ENCODE data around the gene NUDT14. TPM values are rescaled to one million over a fixed set of nuclear protein-coding genes. Genes with fewer than 3 reads are reported as not detected.

The NUDT14 gene
- total RNA-seq, 1 donor from 2014 or later, result 39.1 TPM

GRCh38 chr14:105151838-105152793, 29.0 kb downstream of the NUDT14 start:
- TF ChIP-seq CTCF (IDR thresholded peaks at IDR 0.05), result no peak
- Mint-ChIP-seq H3K27me3 (ENCODE audit: unreplicated experiment) (peaks cover under 1% of the 10 kb centered on the region), H3K27ac (ENCODE audit: unreplicated experiment) (no peak overlapping the region), H3K4me3 (ENCODE audit: unreplicated experiment) (no peak overlapping the region), H3K36me3 (ENCODE audit: unreplicated experiment) (no peaks in the 10 kb centered on the region), H3K9me3 (ENCODE audit: unreplicated experiment) (no peaks in the 10 kb centered on the region), H3K4me1 (ENCODE audit: unreplicated experiment) (peaks cover 3% of the 10 kb centered on the region)
- DNase-seq (ENCODE audit: extremely low spot score, unreplicated experiment), result no peak

GRCh38 chr14:105151084-105151837, 29.9 kb downstream of the NUDT14 start:
- no peak for DNase-seq (ENCODE audit: extremely low spot score, unreplicated experiment)
- Mint-ChIP-seq H3K4me3 (ENCODE audit: unreplicated experiment) (no peak overlapping the region), H3K4me1 (ENCODE audit: unreplicated experiment) (peaks cover 3% of the 10 kb centered on the region), H3K9me3 (ENCODE audit: unreplicated experiment) (no peaks in the 10 kb centered on the region), H3K27me3 (ENCODE audit: unreplicated experiment) (no peaks in the 10 kb centered on the region), H3K36me3 (ENCODE audit: unreplicated experiment) (no peaks in the 10 kb centered on the region), H3K27ac (ENCODE audit: unreplicated experiment) (no peak overlapping the region)
- no peak for TF ChIP-seq CTCF (IDR thresholded peaks at IDR 0.05)

GRCh38 chr14:105150368-105151083, 30.6 kb downstream of the NUDT14 start:
- peaks cover 3% of the 10 kb centered on the region for H3K4me1 Mint-ChIP-seq (ENCODE audit: unreplicated experiment)
- no peak for TF ChIP-seq CTCF (IDR thresholded peaks at IDR 0.05)
- H3K9me3 Mint-ChIP-seq (ENCODE audit: unreplicated experiment), result no peaks in the 10 kb centered on the region
- H3K27me3 Mint-ChIP-seq (ENCODE audit: unreplicated experiment), result no peaks in the 10 kb centered on the region
- no peaks in the 10 kb centered on the region for H3K36me3 Mint-ChIP-seq (ENCODE audit: unreplicated experiment)
- H3K27ac Mint-ChIP-seq (ENCODE audit: unreplicated experiment), result no peak overlapping the region
- DNase-seq (ENCODE audit: extremely low spot score, unreplicated experiment), result no peak
- H3K4me3 Mint-ChIP-seq (ENCODE audit: unreplicated experiment), result no peak overlapping the region

GRCh38 chr14:105150026-105150367, 31.1 kb downstream of the NUDT14 start:
- H3K27me3 Mint-ChIP-seq (ENCODE audit: unreplicated experiment), result no peaks in the 10 kb centered on the region
- H3K4me1 Mint-ChIP-seq (ENCODE audit: unreplicated experiment), result peaks cover 3% of the 10 kb centered on the region
- H3K9me3 Mint-ChIP-seq (ENCODE audit: unreplicated experiment), result no peaks in the 10 kb centered on the region
- H3K4me3 Mint-ChIP-seq (ENCODE audit: unreplicated experiment), result no peak overlapping the region
- no peaks in the 10 kb centered on the region for H3K36me3 Mint-ChIP-seq (ENCODE audit: unreplicated experiment)
- no peak for DNase-seq (ENCODE audit: extremely low spot score, unreplicated experiment)
- no peak overlapping the region for H3K27ac Mint-ChIP-seq (ENCODE audit: unreplicated experiment)
- no peak for TF ChIP-seq CTCF (IDR thresholded peaks at IDR 0.05)
